Stimulated activated CD8-positive, alpha-beta memory T cell treated with anti-CD3 and anti-CD28 coated beads, Interleukin-12 subunit alpha, Interleukin-12 subunit beta, amount 100 ng/mL, for 1 hour (primary cell): ENCODE results near the gene MAPKAPK5.
"Not testable (repeated sequence)": the region's sequence is repeated elsewhere in the genome, so short reads cannot be mapped to it uniquely, and the experiment has no call there.

Source experiments
- DNase-seq: peaks from one replicate; pipeline ENCODE4 v3.0.0-alpha.2; 2020; ENCODE audit warnings: low read depth

The MAPKAPK5 gene, protein sequence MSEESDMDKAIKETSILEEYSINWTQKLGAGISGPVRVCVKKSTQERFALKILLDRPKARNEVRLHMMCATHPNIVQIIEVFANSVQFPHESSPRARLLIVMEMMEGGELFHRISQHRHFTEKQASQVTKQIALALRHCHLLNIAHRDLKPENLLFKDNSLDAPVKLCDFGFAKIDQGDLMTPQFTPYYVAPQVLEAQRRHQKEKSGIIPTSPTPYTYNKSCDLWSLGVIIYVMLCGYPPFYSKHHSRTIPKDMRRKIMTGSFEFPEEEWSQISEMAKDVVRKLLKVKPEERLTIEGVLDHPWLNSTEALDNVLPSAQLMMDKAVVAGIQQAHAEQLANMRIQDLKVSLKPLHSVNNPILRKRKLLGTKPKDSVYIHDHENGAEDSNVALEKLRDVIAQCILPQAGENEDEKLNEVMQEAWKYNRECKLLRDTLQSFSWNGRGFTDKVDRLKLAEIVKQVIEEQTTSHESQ

DNA sequence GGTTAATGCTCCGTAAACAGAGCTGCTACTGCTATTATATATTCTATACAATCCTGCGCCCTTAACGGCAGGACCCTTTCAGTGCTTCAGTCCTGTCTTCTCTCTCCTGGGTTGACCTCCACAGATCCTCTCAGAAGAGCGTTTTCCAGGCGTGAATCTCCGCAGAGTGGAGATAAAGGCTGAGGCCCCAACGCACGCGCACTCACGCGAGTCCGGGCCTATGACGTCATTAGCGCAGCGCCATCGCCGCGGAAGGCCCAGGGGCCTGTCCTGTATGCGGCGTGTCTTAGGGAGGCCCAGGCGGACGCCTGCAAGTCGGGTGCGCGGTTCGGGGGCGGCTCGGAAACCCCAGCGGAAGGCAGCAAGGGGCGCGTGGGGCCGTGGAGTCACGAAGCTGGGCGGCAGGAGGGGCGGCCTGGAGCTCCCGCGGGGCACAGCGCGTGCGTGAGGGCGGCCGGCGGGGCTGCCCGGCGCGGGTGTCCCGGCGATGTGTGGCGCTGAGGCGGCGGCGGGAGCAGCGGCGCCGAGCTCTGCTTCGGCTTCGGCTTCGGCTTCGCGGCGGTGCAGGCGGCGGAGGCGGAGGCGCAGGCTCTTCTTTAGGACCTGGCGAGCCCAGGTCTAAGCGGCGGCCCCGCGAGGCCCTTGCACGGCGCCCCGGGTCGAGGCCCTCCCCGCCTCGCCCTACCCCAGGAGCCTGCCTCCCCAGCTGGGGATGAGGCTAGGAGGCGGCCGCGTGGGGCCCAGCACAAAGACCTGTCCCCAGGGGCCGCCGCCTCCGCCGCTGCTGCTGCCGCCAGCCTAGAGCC, at the start of gene MAPKAPK5:
Gene MAPKAPK5 (plus strand): TSS at position 479 of the 806 bp plus-strand sequence. CDS start 506 bp downstream, outside the sequence.
- peak; percentile 95 for DNase-seq

DNA sequence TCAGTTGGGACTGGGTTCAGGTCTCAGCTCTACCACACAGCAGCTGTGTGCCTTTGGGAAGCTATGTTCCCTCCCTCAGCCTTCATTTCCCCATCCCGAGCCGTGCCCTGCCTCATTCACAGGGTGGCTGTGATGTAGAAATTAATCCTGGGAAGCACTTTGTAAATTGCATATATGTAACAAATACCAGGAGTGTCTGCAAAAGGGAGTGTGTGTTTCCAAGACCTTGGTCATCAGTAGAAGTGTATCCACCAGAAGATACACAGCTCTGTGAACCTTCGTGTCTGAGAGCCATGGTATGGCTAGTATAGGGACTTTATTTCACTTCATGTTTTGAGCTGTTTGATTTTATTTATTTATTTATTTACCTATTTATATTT, 49.2 kb upstream of the MAPKAPK5 start:
- no peak for DNase-seq

DNA sequence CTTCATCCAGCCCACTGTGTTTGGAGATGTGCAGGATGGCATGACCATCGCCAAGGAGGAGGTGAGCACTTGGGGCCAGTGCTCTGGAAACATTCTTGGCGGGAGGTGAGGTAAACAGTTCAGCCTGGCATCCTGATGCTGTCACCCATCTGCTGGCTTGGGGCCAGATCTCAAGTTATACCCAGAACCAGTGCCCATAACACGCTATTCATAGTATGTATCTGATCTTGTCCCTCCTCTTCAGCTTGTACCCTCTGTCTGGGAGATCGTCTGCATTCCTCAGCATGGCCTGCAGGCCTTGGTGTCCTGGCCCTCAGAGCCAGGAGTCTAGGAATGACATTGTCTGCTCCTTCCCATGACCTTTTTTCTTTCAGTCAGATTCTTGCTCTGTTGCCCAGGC, 43.8 kb upstream of the MAPKAPK5 start:
- no peak for DNase-seq

DNA sequence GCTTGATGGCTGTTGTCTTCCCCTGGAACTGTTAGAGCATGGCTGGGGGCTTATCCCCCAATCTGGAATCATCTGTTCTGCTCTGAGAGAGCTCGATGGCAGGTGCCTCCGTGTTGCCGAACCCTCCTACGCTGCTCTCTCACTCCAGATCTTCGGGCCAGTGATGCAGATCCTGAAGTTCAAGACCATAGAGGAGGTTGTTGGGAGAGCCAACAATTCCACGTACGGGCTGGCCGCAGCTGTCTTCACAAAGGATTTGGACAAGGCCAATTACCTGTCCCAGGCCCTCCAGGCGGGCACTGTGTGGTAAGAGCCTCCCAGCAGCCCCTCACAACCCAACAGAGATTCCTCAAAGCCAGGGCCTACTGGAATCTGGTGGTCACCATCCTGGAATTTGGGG, 42.3 kb upstream of the MAPKAPK5 start:
- no peak for DNase-seq

DNA sequence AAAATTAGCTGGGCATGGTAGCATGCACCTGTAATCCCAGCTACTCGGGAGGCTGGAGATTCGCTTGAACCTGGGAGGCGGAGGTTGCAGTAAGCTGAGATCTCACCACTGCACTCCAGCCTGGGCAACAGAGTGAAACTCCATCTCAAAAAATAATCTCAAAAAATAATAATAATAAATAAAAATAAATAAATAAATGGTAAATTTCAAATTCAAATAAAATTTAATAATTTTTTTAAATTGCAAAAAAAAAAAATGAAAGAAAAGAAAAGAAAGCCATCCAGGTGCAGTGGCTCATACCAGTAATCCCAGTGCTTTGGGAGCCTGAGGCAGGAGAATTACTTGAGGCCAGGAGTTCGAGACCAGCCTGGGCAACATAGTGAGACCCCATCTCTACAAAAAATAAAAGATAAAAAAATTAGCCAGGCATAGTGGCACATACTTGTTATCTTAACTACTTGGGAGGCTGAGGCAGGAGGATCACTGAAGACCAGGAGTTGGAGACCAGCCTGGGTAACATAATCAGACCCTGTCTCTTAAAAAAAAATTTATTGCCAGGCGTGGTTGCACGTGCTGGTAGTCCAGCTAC, 38.9 kb upstream of the MAPKAPK5 start:
- no peak for DNase-seq

DNA sequence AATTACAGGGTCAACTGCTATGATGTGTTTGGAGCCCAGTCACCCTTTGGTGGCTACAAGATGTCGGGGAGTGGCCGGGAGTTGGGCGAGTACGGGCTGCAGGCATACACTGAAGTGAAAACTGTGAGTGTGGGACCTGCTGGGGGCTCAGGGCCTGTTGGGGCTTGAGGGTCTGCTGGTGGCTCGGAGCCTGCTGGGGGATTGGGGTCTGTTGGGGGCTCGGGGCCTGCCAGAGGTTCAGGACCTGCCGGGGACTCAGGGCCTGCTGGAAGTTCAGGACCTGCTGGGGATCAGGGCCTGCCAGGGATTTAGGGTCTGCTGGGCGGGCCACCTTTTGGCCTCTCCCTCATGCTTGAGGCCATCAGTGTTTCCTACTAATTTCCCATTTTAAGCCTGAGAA, 38.2 kb upstream of the MAPKAPK5 start:
- DNase-seq, result no peak

DNA sequence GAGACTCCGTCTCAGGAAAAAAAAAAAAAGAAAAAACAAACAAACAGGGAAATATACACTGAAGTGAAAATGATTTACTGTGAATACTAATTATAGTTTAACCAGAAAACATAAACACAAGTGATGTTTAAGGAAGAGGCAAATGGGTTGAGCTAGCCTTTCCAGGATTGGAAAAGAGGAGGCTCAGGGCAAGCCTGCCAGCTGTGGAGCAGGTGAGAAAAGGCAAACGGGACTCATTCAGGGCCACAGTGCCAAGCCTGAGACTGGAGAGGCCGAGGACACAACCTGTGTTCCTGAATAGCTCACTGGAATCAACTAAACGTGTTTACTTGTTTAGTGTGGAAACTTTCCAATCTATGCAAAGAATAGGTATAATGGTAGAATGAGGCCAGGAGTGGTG, 35.7 kb upstream of the MAPKAPK5 start:
- DNase-seq, result no peak

DNA sequence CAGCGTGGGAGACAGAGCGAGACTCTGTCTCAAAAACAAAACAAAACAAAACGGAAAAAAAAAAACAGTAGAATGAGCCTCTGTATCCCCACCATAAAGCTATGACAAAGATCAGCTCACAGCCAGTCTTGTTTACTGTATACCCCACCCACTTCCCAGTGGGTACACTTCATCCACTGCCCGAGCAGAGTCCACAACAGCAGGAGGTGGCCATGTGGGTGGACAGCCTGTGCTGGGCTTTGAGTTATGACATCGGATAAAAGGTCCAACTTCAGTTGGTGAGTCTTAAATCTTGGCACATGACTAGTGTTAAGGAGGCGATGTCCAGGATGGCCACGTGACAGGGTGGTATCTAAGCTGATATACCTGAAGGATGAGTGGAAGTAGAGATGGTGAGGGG, 34.8 kb upstream of the MAPKAPK5 start:
- no peak for DNase-seq

DNA sequence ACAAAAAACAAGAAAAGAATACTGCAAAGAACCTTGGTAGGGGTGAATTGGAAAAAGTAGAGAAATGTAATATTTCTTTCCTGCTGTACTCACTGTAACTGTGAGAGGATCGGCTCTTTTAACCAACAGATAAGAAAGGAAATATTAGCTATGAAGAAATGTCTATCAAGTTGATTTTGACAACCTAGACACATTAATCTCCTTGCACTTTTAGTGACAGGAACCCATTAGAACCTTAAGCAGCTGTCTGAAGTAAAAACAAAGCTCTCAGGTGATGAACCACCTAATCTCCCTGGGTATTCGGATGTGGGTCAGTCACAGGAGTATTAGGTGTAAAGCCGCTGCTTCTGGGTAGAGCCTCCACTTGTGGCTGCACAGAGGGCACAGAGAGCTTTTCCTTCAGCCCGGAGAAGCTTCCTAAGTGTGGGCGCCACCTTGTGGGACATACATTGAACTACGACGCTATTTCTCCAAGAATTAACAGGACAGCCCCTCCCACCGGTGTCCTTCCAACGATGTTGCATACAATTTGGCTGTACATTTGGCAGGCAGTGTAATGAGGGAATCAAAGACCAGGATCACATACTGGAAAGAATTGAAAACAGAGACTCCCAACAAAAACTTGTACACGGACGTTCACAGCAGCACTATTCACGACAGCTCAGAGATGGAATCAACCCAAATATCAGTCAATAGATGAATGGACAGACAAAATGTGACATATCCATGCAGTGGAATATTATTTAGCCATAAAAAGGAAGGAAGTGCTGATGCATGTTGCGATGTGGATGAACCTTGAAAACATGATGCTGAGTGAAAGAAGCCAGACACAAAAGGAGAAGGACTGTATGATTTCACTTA, 28.9 kb upstream of the MAPKAPK5 start:
- peak; percentile 45 for DNase-seq

DNA sequence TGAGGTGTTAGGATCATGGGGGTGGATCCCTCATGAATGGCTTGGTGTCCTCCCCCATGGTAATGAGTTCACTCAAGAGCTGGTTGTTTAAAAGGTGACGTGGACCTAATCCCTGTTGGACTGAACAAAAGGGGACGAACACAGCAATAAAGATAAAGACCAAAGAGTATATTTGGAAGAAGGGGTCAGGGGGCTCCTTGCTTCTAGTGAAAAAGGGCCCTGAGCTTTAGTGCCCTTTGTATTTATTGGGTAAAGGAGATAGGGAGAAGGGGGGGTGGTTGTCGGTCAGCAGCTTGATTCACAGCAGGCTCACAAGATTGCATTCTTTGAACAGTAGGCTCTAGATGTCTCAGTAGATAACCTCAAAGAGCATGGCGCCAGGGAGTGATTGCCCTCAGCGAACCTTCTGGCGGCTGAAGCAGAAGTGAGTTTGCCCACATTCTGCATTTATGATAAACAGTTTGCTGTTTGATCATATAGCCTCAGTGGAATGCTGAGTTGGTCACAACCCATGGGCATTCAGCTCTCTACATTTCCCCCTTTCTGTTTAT, 25.9 kb upstream of the MAPKAPK5 start:
- DNase-seq, result no peak

DNA sequence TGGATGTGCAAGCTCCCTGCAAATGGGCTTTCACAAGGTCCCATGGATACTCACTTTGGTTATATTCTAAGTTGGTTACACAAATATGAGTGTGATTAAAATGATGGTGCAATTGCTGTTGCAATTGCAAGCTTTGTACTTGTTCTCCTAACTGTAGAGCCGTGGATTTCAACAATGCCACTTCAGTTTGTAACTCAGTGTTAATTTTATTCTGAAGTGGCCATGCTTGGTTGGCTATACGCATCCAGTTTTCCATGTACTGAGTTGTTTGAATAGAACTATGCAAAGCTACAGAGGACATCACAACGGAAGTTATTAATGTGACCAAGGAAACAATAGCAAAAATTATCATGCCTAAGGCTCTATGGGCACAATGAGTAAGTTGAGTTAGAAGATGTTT, 25.1 kb upstream of the MAPKAPK5 start:
- not testable (repeated sequence) for DNase-seq

DNA sequence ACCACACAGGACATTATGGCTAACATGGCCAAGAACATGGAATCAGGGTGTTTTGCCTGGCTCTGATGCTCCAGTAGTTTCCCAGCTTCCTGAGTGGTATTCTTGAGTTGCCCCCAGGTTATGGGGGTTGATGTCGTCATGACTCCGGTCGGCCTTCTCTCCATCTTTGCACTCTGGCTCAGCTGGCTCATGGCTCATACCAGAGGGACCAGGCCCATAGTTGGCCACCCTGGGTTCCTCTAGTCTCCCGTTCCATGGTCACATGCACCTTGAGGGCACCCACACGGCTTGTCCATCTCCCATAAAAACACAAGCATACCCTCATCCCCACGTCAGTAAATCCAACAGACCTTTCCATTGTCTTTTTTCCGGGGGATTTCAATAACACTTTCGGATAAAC, 23.7 kb upstream of the MAPKAPK5 start:
- no peak for DNase-seq

DNA sequence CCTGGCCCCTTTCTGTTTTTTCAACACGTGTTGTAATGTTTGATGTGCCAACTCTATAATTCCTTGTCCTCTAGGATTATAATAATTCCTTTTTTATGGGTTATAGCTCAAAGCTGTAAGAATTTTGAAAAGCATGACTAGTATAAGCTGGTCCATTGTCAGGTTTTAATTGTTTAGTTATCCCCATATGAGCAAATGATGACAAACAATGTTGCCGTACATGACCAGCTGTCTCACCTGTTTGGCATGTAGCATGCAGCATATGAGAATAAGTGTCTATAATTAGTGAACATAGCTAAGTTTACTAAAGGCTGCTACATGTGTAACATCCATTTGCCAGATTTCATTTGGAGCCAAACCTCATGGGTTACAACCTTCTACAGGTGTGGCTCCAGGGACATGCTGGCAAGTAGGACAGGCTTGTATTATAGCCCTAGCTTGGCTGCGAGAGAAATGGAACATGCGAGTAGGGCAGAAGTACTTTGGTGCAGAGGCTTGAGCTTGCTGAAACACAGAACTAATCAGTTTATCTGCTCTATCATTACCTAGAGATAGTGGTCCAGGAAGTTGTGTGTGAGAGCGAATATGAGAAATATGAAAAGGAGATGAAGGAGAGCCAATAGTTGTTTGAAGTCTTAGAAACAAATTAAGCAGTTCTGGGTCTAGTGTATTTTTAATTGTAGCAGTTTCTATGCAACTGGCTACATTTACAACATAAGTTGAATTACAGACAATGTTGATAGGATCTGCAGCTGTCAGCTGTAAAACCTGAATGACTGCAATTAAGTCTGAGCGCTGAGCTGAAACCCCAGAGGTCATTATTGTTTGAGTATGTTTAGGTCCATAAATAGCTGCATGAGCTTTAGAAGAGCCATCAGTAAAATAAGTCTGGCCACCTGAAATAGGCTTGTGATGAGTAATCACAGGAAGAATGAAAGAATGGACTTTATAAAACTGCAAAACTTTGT, 22.6 kb upstream of the MAPKAPK5 start:
- no peak for DNase-seq

DNA sequence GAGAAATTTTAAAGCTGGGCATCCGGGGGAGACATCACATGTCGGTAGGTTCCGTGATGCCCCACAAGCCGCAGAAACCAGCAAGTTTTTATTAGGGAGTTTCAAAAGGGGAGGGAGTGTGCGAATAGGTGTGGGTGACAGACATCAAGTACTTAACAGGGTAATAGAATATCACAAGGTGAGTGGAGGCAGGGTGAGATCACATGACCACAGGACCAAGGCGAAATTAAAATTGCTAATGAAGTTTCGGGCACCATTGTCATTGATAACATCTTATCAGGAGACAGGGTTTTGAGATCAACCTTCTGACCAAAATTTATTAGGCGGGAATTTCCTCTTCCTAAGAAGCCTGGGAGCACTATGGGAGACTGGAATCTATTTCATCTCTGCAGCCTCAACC, 21.2 kb upstream of the MAPKAPK5 start:
- DNase-seq, result not testable (repeated sequence)

DNA sequence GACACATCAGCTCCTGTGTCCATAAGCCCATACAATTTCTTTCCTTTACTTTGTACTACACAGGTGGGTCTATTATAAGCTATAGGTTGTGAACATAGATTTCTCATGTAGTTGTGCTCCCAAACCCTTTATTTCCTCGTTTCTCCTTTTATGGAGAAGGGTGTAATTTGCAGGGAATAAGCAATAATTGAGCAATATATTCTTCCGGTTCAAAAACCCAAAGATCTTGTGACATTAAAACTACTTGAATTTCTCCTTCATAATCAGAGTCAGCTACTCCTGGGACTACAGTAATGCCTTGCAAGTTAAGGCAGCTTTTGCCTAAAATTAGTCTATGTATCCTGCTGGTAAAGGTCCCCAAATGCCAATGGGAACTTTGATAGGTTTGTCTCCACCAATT, 19.1 kb upstream of the MAPKAPK5 start:
- no peak for DNase-seq

DNA sequence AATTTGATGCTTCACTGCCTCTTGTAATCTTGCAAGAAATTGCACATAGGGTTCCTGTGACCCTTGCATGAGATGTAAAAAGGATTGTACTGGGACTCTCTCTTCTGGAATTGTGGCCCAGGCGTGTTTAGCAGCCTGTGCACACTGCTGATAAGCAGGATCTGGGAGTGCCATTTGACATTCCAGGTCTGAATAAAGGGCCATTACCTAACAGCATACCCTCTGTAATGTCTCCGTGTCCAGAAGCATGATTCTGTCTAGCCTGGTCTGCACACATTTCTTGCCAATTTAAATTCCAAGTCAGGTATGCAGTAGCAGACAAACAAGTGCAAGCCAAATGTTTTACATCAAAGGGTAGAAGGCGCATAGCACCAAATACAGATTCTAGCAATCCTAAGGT, 18.1 kb upstream of the MAPKAPK5 start:
- no peak for DNase-seq

DNA sequence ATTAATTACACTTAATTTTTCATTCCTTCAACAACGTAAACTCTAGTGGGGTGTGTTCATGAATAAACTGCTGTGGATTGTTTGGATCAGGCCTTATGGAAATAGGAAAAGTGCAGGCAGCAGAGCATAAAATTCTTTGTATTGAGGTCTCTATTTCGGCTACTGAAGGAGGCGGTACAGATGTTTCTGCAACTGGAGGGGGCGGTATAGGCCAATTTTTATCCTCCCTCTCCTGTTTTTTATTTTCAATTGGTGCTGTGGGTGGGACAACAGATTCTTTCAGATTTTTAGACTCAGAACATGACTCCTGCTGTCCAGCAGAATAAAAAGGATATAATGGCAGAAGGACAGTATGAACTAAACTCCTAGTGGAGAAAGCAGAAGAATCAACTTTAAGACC, 17.7 kb upstream of the MAPKAPK5 start:
- not testable (repeated sequence) for DNase-seq

DNA sequence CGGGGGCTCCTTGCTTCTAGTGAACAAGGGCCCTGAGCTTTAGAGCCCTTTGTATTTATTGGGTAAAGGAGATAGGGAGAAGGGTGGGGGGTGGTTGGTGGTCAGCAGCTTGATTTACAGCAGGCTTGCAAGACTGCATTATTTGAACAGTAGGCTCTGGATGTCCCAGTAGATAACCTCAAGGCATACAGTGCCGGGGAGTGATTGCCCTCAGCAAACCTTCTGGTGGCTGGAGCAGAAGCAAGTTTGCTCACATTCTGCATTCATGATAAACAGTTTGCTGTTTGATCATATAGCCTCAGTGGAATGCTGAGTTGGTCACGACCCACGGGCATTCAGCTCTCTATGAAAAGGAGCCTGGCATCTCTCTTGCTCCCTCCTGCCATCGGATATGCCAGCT, 16.5 kb upstream of the MAPKAPK5 start:
- DNase-seq, result no peak

DNA sequence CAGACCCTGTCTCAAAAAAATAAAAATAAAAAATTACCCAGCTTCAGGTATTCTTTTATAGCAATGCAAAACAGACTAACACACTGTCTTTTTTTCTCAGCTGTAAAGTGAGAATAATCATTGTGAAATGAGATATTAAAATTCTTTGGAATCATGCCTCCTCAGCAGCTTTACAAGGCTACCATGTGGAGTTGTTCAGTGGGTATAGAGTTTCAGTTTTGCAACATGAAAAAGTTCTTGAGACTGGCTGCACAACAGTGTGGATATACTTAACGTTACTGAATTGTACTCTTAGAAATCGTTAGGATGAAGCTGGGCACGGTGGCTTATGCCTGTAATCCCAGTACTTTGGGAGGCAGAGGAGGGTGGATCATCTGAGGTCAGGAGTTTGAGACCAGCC, 15.7 kb upstream of the MAPKAPK5 start:
- DNase-seq, result no peak

DNA sequence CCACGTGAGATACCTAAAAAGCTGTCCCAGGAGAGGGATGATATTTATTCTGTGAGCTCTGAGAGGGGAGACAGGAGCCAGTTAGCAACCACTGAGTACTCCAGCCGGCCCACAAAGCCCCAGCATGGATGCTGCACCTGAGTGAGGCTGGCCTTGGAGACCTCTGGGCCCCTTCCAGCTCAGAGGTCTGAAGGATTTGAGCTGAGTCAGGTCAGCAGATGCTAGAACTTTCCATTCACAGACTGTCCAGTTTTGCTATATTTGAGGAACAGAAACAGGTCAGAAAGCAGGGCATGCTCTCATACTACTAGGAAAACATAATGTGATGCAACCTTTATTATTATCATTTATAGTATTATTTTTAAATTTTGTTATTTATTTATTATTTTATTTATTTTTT, 15.0 kb upstream of the MAPKAPK5 start:
- no peak for DNase-seq
